Adipocyte (in vitro differentiated cells): Measurements from ENCODE around the gene CPNE4.

ENCODE experiments used
- DNase-seq: peaks from one replicate; pipeline ENCODE4 v3.0.0-alpha.2; 2015; ENCODE audit warnings: low read depth
- H3K27me3 ChIP-seq: replicated peaks from 2 replicates; pipeline ENCODE4 v1.7.0; 2013; ENCODE audit warnings: mild to moderate bottlenecking, low read length, moderate library complexity; ENCODE audit not compliant: control insufficient read depth, insufficient read depth
- H3K36me3 ChIP-seq: 2 replicates; pipeline ENCODE4 v1.7.0; 2013; ENCODE audit warnings: low read length, mild to moderate bottlenecking, moderate library complexity; ENCODE audit not compliant: control insufficient read depth, insufficient read depth, severe bottlenecking
- H3K4me1 ChIP-seq: 2 replicates; pipeline ENCODE4 v1.7.0; 2013; ENCODE audit warnings: mild to moderate bottlenecking, low read length, moderate library complexity; ENCODE audit not compliant: control insufficient read depth, insufficient read depth
- H3K4me3 ChIP-seq: 2 replicates; pipeline ENCODE4 v1.7.0; 2013; ENCODE audit warnings: mild to moderate bottlenecking, low read length, moderate library complexity
- H3K9ac ChIP-seq: 2 replicates; pipeline ENCODE4 v1.7.0; 2013; ENCODE audit warnings: mild to moderate bottlenecking, low read length, moderate library complexity
- H3K9me3 ChIP-seq: 2 replicates; pipeline ENCODE4 v1.7.0; 2013; ENCODE audit warnings: mild to moderate bottlenecking, low read length, moderate library complexity; ENCODE audit not compliant: control insufficient read depth

CPNE4 gene

DNA sequence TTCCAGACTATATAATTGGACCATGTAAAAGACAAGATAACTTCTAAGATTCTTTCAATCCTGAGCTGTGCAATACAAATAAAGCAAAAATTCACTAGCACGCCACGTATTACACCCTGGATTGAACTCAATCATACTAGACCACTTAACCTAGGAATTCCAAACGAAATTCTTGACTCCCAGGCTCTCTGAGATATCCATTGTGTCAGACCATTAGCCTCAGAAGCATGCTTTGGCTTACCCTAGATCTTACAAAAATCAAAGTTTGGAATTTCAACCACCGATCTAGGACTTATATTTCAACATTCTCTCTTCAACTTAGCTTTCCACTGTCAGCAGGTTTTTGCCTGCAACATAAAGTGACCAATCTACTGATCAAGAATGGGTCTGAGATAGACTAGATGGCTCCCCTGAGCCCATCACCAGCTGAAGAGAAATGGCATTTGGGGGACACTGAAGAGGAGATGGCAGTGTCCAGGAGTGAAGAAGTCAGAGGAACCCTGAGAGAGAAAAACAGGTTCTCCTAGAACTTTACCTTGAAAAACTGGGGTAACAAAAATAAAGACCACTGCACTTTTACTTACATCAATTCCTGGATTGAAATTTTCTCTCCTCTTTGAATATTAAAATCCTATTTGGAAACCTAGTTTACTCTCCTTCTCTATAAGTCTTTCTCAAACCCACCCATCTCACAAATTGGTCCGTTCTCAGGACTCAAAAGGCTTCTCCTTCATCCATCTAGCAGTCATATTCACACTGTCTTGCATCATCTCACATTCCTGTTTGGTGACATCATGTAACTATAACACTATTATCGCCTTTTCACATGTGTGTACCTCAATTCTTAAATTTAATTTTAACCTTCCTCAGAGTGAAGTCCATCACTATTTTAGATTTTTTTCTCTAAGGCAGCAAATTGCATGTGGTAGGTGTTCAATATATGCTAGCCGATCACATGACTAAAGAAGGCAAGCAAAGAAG, 18.5 kb downstream of the CPNE4 start:
- Histone ChIP-seq H3K9ac (no peak overlapping the region), H3K27me3 (peaks cover 21% of the 10 kb centered on the region), H3K36me3 (no peaks in the 10 kb centered on the region), H3K4me1 (peaks cover 7% of the 10 kb centered on the region), H3K4me3 (no peak overlapping the region), H3K9me3 (no peaks in the 10 kb centered on the region)
- DNase-seq: no peak

GRCh38 chr3:132014105-132014504, 20.7 kb downstream of the CPNE4 start:
- Histone ChIP-seq H3K36me3 (no peaks in the 10 kb centered on the region), H3K9me3 (no peaks in the 10 kb centered on the region), H3K9ac (no peak overlapping the region), H3K4me3 (no peak overlapping the region), H3K4me1 (peaks cover 13% of the 10 kb centered on the region), H3K27me3 (peaks cover 12% of the 10 kb centered on the region)
- DNase-seq: no peak

DNA sequence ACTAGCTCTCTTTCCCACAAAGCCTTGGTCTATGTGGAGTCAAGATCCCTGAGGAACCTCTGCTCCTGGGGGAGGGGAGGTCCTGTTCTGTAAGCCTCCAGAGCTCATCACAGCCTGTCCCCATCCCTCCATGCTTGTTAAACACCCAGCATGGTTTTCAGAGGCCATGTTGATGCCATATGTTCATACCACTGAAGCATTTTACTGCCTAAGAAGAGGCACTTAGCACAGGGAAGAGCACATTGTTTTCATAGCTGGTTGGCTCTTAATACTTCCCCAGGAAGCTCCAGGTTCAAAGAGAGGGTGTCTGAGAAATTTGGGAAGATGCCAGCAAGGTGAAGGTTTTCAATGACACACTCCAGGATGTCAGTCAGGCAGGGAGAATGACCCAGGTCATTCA, 25.6 kb downstream of the CPNE4 start:
- no peaks in the 10 kb centered on the region for H3K9me3 ChIP-seq
- H3K9ac ChIP-seq: no peak overlapping the region
- no peaks in the 10 kb centered on the region for H3K36me3 ChIP-seq
- no peak for DNase-seq
- H3K4me1 ChIP-seq: peaks cover 23% of the 10 kb centered on the region
- no peak overlapping the region for H3K4me3 ChIP-seq
- H3K27me3 ChIP-seq: no peaks in the 10 kb centered on the region

- Histone ChIP-seq H3K9me3 (no peaks in the 10 kb centered on the region), H3K4me3 (no peak overlapping the region), H3K4me1 (peaks cover 27% of the 10 kb centered on the region), H3K9ac (no peak overlapping the region), H3K27me3 (no peaks in the 10 kb centered on the region), H3K36me3 (no peaks in the 10 kb centered on the region)
- no peak for DNase-seq
These were observed 26.0 kb downstream of the CPNE4 start for GRCh38 chr3:132008837-132009236.

DNA sequence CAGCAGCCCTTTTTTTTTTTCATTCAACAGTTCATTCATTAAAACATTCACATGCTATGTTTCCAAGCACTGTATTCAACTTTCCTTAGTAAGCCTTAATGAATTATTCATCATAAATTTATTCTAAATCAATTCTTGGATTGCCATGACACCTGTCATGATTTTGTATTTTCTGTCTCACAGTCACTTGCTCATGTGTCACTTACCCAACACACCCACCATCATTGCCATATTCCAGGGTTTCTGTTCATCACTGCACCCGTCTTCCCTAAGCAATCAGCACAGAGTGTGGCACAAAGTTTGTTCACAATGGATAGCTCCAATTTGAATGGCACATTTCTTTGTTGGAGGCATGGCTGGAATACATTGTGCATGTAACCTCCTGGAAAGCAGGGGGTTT, 27.2 kb downstream of the CPNE4 start:
- no peaks in the 10 kb centered on the region for H3K36me3 ChIP-seq
- H3K27me3 ChIP-seq: no peaks in the 10 kb centered on the region
- no peaks in the 10 kb centered on the region for H3K9me3 ChIP-seq
- peaks cover 28% of the 10 kb centered on the region for H3K4me1 ChIP-seq
- no peak overlapping the region for H3K4me3 ChIP-seq
- no peak for DNase-seq
- no peak overlapping the region for H3K9ac ChIP-seq

- H3K4me3 ChIP-seq: no peak overlapping the region
- DNase-seq: peak; percentile 27
- no peaks in the 10 kb centered on the region for H3K27me3 ChIP-seq
- H3K9me3 ChIP-seq: no peaks in the 10 kb centered on the region
- H3K4me1 ChIP-seq: peaks cover 24% of the 10 kb centered on the region
- H3K36me3 ChIP-seq: no peaks in the 10 kb centered on the region
- H3K9ac ChIP-seq: no peak overlapping the region
These were observed 28.1 kb downstream of the CPNE4 start for GRCh38 chr3:132006605-132007204.

GRCh38 chr3:132004571-132004970, 30.2 kb downstream of the CPNE4 start:
- no peak overlapping the region for H3K9ac ChIP-seq
- DNase-seq: peak; percentile 7
- H3K4me1 ChIP-seq: peaks cover 18% of the 10 kb centered on the region
- H3K9me3 ChIP-seq: no peaks in the 10 kb centered on the region
- H3K27me3 ChIP-seq: no peaks in the 10 kb centered on the region
- no peaks in the 10 kb centered on the region for H3K36me3 ChIP-seq
- no peak overlapping the region for H3K4me3 ChIP-seq

DNA sequence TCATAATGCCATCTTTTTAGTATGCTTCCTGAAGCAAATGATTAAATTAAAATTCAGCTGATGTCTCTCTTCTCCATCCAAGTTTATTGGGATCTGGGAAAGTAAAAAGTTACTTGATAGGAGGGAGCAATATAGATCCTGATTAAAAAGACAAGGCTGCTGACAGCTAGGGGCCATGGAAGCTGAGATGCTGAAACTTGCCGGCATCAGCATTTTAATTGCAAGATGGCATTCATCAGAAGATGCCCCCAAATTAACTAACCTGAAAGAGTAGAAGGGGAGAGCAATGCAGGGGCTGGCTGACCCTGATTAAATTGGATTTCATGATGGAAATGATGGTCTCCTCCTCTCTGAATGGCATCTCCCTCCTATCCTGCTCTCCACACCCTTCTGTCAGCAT, 31.1 kb downstream of the CPNE4 start:
- Histone ChIP-seq H3K36me3 (no peaks in the 10 kb centered on the region), H3K4me3 (no peak overlapping the region), H3K9ac (no peak overlapping the region), H3K9me3 (no peaks in the 10 kb centered on the region), H3K27me3 (no peaks in the 10 kb centered on the region), H3K4me1 (peaks cover 18% of the 10 kb centered on the region)
- DNase-seq: no peak

DNA sequence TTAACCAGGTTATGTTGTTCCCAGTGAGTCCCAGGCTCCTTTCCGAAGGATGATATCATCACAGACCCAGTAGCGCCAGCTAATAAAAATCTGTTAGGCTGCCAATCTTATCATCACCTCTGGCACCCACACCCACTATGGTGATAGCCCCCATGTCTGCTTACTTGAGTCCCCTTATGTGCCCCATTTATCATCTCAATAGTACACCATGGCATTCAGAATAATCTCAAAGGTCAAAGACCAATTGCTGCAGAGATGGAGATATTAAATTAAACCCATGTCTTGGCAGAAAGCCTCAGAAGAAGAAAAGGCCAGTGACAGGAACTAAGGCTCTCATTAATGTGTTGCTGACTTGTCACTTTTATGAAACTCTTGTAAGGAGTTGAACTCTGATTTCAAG, 32.8 kb downstream of the CPNE4 start:
- H3K4me3 ChIP-seq: no peak overlapping the region
- H3K9ac ChIP-seq: no peak overlapping the region
- H3K9me3 ChIP-seq: no peaks in the 10 kb centered on the region
- DNase-seq: no peak
- H3K27me3 ChIP-seq: no peaks in the 10 kb centered on the region
- no peaks in the 10 kb centered on the region for H3K36me3 ChIP-seq
- peaks cover 18% of the 10 kb centered on the region for H3K4me1 ChIP-seq

GRCh38 chr3:132001036-132001435, 33.8 kb downstream of the CPNE4 start:
- no peak for DNase-seq
- Histone ChIP-seq H3K4me3 (no peak overlapping the region), H3K9me3 (no peaks in the 10 kb centered on the region), H3K4me1 (peaks cover 13% of the 10 kb centered on the region), H3K27me3 (no peaks in the 10 kb centered on the region), H3K9ac (no peak overlapping the region), H3K36me3 (no peaks in the 10 kb centered on the region)

DNA sequence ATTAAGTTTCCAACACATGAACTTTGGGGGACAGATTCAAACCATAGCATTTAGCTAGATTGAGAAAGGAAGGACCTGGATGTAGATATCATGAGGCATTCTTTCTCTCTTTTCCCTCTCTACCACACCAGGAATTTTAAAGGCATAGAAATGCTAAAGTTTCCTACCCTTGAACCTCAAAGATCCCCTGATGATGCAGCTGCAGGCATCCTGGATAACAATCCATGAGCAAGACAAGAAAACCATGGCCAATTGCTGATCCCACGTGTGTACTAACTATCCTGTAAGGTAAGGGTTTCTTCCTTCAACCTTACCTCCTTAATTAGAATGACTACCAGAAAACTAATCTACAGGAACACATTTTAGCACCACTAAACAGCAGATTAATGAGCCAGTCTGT, 36.8 kb downstream of the CPNE4 start:
- H3K27me3 ChIP-seq: no peaks in the 10 kb centered on the region
- no peaks in the 10 kb centered on the region for H3K36me3 ChIP-seq
- peaks cover 3% of the 10 kb centered on the region for H3K4me1 ChIP-seq
- H3K9ac ChIP-seq: no peak overlapping the region
- no peak overlapping the region for H3K4me3 ChIP-seq
- no peaks in the 10 kb centered on the region for H3K9me3 ChIP-seq
- no peak for DNase-seq
